SJCRH30 (cell line): ENCODE results near the gene ANK3. TPM values are rescaled to one million over a fixed set of nuclear protein-coding genes. Genes with fewer than 3 reads are reported as not detected.

Source experiments
- DNase-seq, 2 experiments: peaks; one replicate each; pipeline ENCODE4 v3.0.0-alpha.2; 2015 to 2020
- H3K27ac ChIP-seq: fragments of 250-450 bp; sonication (Bioruptor Pico); 2 replicates; pipeline ENCODE4 v1.5.1; 2020; ENCODE audit warnings: mild to moderate bottlenecking, moderate library complexity
- H3K27me3 ChIP-seq: fragments of 250-450 bp; sonication (Bioruptor Pico); 2 replicates; pipeline ENCODE4 v1.5.1; 2020; ENCODE audit warnings: mild to moderate bottlenecking, moderate library complexity
- H3K36me3 ChIP-seq: fragments of 250-450 bp; sonication (Bioruptor Pico); 2 replicates; pipeline ENCODE4 v1.5.1; 2020; ENCODE audit warnings: mild to moderate bottlenecking, moderate library complexity
- H3K4me1 ChIP-seq: fragments of 250-450 bp; sonication (Bioruptor Pico); 2 replicates; pipeline ENCODE4 v1.5.1; 2020; ENCODE audit warnings: mild to moderate bottlenecking, moderate library complexity
- H3K4me3 ChIP-seq: fragments of 250-450 bp; sonication (Bioruptor Pico); 2 replicates; pipeline ENCODE4 v1.5.1; 2020; ENCODE audit warnings: mild to moderate bottlenecking, moderate library complexity
- H3K9me3 ChIP-seq: fragments of 250-450 bp; sonication (Bioruptor Pico); replicated peaks from 2 replicates; pipeline ENCODE4 v1.5.1; 2020; ENCODE audit warnings: mild to moderate bottlenecking, moderate library complexity
- total RNA-seq: library from RNA; depleted of rRNA; stranded (reverse); fragments of >200 nt; shearing (Covaris generic); gene quantifications from 2 replicates; pipeline ENCODE4 v1.2.3, GENCODE V29; 2014

Gene ANK3
- total RNA-seq, 1 experiment from 2014 or later: 2.5 TPM

- DNase-seq: no peak
- H3K4me1 ChIP-seq: no peaks in the 10 kb centered on the region
- H3K36me3 ChIP-seq: no peaks in the 10 kb centered on the region
- no peaks in the 10 kb centered on the region for H3K27me3 ChIP-seq
- no peaks in the 10 kb centered on the region for H3K9me3 ChIP-seq
- H3K27ac ChIP-seq: no peak overlapping the region
- no peak overlapping the region for H3K4me3 ChIP-seq
Measured at GRCh38 chr10:60096761-60097513, 292.7 kb downstream of the ANK3 start.

DNA sequence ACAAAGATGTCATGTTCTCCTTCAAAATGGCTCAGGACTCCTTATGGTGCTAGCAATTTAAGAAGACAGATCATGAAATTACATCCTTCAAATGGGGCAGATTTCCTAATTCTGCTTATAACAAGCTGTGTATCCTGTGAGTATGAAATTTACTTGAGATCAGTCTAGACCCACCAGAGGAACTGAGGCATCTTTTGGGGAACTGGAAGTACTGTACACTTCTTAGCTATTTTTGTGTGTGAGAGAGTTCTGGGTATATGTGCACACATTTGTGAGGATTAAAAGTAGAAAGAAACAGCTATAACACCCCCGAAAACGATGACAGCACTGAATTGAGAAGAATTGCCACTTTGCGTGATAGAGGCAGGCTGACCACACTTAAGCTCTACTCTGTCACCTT, 296.4 kb downstream of the ANK3 start:
- Histone ChIP-seq H3K9me3 (no peaks in the 10 kb centered on the region), H3K4me3 (no peak overlapping the region)

GRCh38 chr10:60086862-60087261, 302.8 kb downstream of the ANK3 start:
- no peak overlapping the region for H3K27ac ChIP-seq
- no peaks in the 10 kb centered on the region for H3K4me1 ChIP-seq
- no peaks in the 10 kb centered on the region for H3K36me3 ChIP-seq
- DNase-seq: no peak
- no peak overlapping the region for H3K4me3 ChIP-seq
- H3K27me3 ChIP-seq: no peaks in the 10 kb centered on the region
- H3K9me3 ChIP-seq: no peaks in the 10 kb centered on the region

More for the DNA sequence above, 296.4 kb downstream of the ANK3 start:
- no peak overlapping the region for H3K27ac ChIP-seq
- H3K27me3 ChIP-seq: no peaks in the 10 kb centered on the region
- H3K36me3 ChIP-seq: no peaks in the 10 kb centered on the region
- DNase-seq: no peak
- no peaks in the 10 kb centered on the region for H3K4me1 ChIP-seq

GRCh38 chr10:60086421-60086820, 303.3 kb downstream of the ANK3 start:
- Histone ChIP-seq H3K4me1 (no peaks in the 10 kb centered on the region), H3K27ac (no peak overlapping the region), H3K27me3 (no peaks in the 10 kb centered on the region), H3K4me3 (no peak overlapping the region), H3K36me3 (no peaks in the 10 kb centered on the region), H3K9me3 (no peaks in the 10 kb centered on the region)
- no peak for DNase-seq

DNA sequence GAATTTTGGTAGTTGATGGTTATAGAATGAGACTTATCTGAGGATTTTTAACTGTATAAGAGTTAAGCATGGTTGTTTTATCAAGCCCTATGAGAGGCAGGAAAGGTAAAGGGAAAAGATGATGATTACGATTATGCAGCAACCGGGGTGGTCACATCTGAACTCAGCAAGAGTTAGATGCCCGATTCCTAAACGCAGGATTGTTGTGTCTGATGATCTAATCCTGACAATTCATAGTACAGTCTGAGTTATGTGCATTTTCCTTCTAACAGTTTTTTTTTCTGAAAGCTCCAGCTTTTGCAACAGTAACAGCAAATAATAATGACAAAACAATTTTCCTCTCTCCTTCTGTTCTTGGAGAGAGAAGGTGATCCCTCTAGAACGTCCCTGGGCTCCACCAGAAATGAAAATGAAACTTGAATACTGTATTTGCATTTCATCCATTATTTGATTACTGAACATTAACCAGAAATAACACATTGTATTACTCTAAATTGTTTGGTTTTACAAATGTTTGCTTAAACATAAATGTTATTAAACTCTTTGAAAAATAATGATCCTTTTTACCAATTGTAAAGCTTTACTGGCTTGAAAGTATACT, 306.8 kb downstream of the ANK3 start:
- H3K4me3 ChIP-seq: no peak overlapping the region
- H3K9me3 ChIP-seq: no peaks in the 10 kb centered on the region
- no peak for DNase-seq
- H3K27ac ChIP-seq: no peak overlapping the region
- H3K4me1 ChIP-seq: no peaks in the 10 kb centered on the region
- no peaks in the 10 kb centered on the region for H3K36me3 ChIP-seq
- H3K27me3 ChIP-seq: no peaks in the 10 kb centered on the region

DNA sequence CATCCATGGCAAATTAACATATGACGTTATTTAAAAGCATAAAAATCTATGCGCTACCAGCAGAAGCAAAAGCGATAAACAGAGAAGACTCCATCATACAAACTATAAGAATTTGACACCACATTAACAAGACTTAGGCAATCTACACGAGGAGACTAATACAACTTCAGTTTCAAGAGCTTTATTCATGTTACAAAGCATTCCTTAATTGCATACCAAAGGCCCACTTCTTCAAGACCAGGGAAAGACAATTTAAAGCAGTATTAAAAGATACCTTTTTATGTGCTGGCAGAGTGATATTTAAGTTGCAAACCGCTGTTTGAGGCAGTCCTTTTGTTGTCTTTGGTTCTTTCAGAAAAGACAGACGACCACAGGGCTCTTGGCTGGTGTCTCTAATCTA, 307.3 kb downstream of the ANK3 start:
- no peaks in the 10 kb centered on the region for H3K4me1 ChIP-seq

GRCh38 chr10:60073781-60074656, 315.7 kb downstream of the ANK3 start:
- no peaks in the 10 kb centered on the region for H3K36me3 ChIP-seq
- no peak overlapping the region for H3K27ac ChIP-seq
- no peak overlapping the region for H3K4me3 ChIP-seq
- H3K4me1 ChIP-seq: no peaks in the 10 kb centered on the region
- DNase-seq: no peak
- no peaks in the 10 kb centered on the region for H3K27me3 ChIP-seq
- no peaks in the 10 kb centered on the region for H3K9me3 ChIP-seq

More for the DNA sequence above, 307.3 kb downstream of the ANK3 start:
- Histone ChIP-seq H3K9me3 (no peaks in the 10 kb centered on the region), H3K27me3 (no peaks in the 10 kb centered on the region), H3K36me3 (no peaks in the 10 kb centered on the region), H3K27ac (no peak overlapping the region), H3K4me3 (no peak overlapping the region)
- no peak for DNase-seq

- H3K27ac ChIP-seq: no peak overlapping the region
- no peaks in the 10 kb centered on the region for H3K4me1 ChIP-seq
- H3K4me3 ChIP-seq: no peak overlapping the region
- no peaks in the 10 kb centered on the region for H3K9me3 ChIP-seq
- no peaks in the 10 kb centered on the region for H3K36me3 ChIP-seq
- no peaks in the 10 kb centered on the region for H3K27me3 ChIP-seq
- no peak for DNase-seq
Measured at GRCh38 chr10:60073397-60073780, 316.3 kb downstream of the ANK3 start.

- H3K27me3 ChIP-seq: no peaks in the 10 kb centered on the region
- H3K36me3 ChIP-seq: no peaks in the 10 kb centered on the region
- H3K4me3 ChIP-seq: no peak overlapping the region
- DNase-seq: no peak
- H3K27ac ChIP-seq: no peak overlapping the region
- no peaks in the 10 kb centered on the region for H3K4me1 ChIP-seq
- no peaks in the 10 kb centered on the region for H3K9me3 ChIP-seq
Measured at GRCh38 chr10:60069311-60069710, 320.4 kb downstream of the ANK3 start.

DNA sequence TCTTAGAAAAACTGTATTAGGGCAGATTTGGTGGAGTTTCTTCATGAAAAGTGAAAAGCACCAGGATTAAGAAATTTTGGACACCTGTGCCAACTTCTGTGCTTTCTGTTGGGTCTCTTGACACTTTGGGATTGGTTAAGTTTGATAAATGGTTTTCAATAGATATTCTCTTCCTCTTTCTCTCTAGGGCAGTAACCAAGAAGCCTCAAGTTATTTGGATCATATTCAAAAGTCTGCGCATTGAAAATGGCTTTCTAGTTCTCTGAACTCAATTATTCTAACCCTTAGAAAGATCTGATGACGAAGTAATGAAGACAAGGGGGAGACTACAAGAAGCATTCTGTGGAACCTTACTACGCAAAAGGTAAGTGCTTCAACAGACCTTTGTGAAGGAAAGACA, 339.3 kb downstream of the ANK3 start:
- no peak overlapping the region for H3K4me3 ChIP-seq
- H3K4me1 ChIP-seq: no peaks in the 10 kb centered on the region
- DNase-seq: no peak
- H3K27ac ChIP-seq: no peak overlapping the region
- no peaks in the 10 kb centered on the region for H3K36me3 ChIP-seq
- H3K9me3 ChIP-seq: no peaks in the 10 kb centered on the region
- no peaks in the 10 kb centered on the region for H3K27me3 ChIP-seq

GRCh38 chr10:60048091-60048501, 341.6 kb downstream of the ANK3 start:
- H3K9me3 ChIP-seq: no peaks in the 10 kb centered on the region
- no peaks in the 10 kb centered on the region for H3K36me3 ChIP-seq
- peak in 1 of 2 experiments; percentile 9 for DNase-seq
- H3K27ac ChIP-seq: no peak overlapping the region
- no peak overlapping the region for H3K4me3 ChIP-seq
- no peaks in the 10 kb centered on the region for H3K27me3 ChIP-seq
- no peaks in the 10 kb centered on the region for H3K4me1 ChIP-seq

DNA sequence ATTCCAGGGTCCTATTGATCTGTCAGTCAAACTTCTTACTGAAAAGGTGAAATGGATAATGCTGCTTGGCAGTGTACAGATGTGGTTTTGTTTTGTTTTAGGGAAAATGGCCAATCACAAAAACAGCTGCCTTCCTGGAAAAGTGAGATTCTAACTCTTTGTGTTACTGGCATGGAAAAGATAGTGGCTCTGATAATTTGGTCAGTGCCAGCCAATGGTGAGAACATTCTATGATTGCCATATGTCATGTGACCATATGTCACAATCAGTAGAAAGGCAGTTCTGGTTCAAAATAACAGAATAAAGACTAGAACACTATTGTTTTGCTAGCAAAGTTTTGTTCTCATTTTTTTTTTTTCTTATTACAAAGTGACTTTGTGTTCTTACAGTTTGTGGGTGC, 344.1 kb downstream of the ANK3 start:
- no peaks in the 10 kb centered on the region for H3K9me3 ChIP-seq
- no peak for DNase-seq
- no peaks in the 10 kb centered on the region for H3K27me3 ChIP-seq
- H3K27ac ChIP-seq: no peak overlapping the region
- H3K4me3 ChIP-seq: no peak overlapping the region
- H3K4me1 ChIP-seq: no peaks in the 10 kb centered on the region
- H3K36me3 ChIP-seq: no peaks in the 10 kb centered on the region

GRCh38 chr10:60044971-60045370, 344.7 kb downstream of the ANK3 start:
- H3K27me3 ChIP-seq: no peaks in the 10 kb centered on the region
- DNase-seq: no peak
- H3K4me1 ChIP-seq: no peaks in the 10 kb centered on the region
- no peak overlapping the region for H3K27ac ChIP-seq
- H3K9me3 ChIP-seq: no peaks in the 10 kb centered on the region
- no peaks in the 10 kb centered on the region for H3K36me3 ChIP-seq
- no peak overlapping the region for H3K4me3 ChIP-seq

- H3K27ac ChIP-seq: no peak overlapping the region
- H3K4me1 ChIP-seq: no peaks in the 10 kb centered on the region
- no peak for DNase-seq
- H3K9me3 ChIP-seq: no peaks in the 10 kb centered on the region
- H3K4me3 ChIP-seq: no peak overlapping the region
- no peaks in the 10 kb centered on the region for H3K27me3 ChIP-seq
- H3K36me3 ChIP-seq: no peaks in the 10 kb centered on the region
Measured at GRCh38 chr10:60044242-60044641, 345.4 kb downstream of the ANK3 start.

- Histone ChIP-seq H3K27me3 (no peaks in the 10 kb centered on the region), H3K4me1 (no peaks in the 10 kb centered on the region), H3K4me3 (no peak overlapping the region), H3K9me3 (no peaks in the 10 kb centered on the region), H3K36me3 (no peaks in the 10 kb centered on the region), H3K27ac (no peak overlapping the region)
- DNase-seq: no peak
Measured at GRCh38 chr10:60043561-60044241, 346.0 kb downstream of the ANK3 start.
